ENCODE results near the gene TTBK2.

The TTBK2 gene

GRCh38 chr15:42737529-42738328, 182.8 kb downstream of the TTBK2 start:
- peak overlapping the region; percentile 63 for H3K4me3 ChIP-seq (ENCODE audit: low read length)
- TF ChIP-seq CTCF (conservative IDR thresholded peaks at IDR 0.05; ENCODE audit: low read length) = no peak; the same call in 1 of the 2 replicates
- no peak for DNase-seq (ENCODE audit: low read depth)

GRCh38 chr15:42736793-42737528, 183.6 kb downstream of the TTBK2 start, which contains the start of gene CDAN1:
Gene CDAN1 (minus strand): TSS chr15:42737128. CDS start chr15:42737102, 26 bp downstream.
- TF ChIP-seq CTCF (conservative IDR thresholded peaks at IDR 0.05; ENCODE audit: low read length) = no peak
- peak within 1 kb of the TSS; percentile 87 for H3K4me3 ChIP-seq (ENCODE audit: low read length)
- DNase-seq (ENCODE audit: low read depth) = peak; percentile 78

- H3K4me3 ChIP-seq (ENCODE audit: low read length) = peak overlapping the region; percentile 87
- TF ChIP-seq CTCF (conservative IDR thresholded peaks at IDR 0.05; ENCODE audit: low read length) = no peak
- DNase-seq (ENCODE audit: low read depth) = no peak
Observed at GRCh38 chr15:42736178-42736792, 184.3 kb downstream of the TTBK2 start.

- H3K4me3 ChIP-seq (ENCODE audit: low read length) = peak overlapping the region; percentile 87
- no peak for TF ChIP-seq CTCF (conservative IDR thresholded peaks at IDR 0.05; ENCODE audit: low read length)
Observed at GRCh38 chr15:42735382-42736165, 185.0 kb downstream of the TTBK2 start.

GRCh38 chr15:42734076-42734672, 186.4 kb downstream of the TTBK2 start:
- no peak for TF ChIP-seq CTCF (conservative IDR thresholded peaks at IDR 0.05; ENCODE audit: low read length)
- no peak for DNase-seq (ENCODE audit: low read depth)
- H3K4me3 ChIP-seq (ENCODE audit: low read length) = no peak overlapping the region

More at GRCh38 chr15:42735382-42736165, 185.0 kb downstream of the TTBK2 start:
- DNase-seq (ENCODE audit: low read depth) = no peak

- no peak for TF ChIP-seq CTCF (conservative IDR thresholded peaks at IDR 0.05; ENCODE audit: low read length)
- H3K4me3 ChIP-seq (ENCODE audit: low read length) = no peak overlapping the region
- no peak for DNase-seq (ENCODE audit: low read depth)
Observed at GRCh38 chr15:42733027-42733426, 187.6 kb downstream of the TTBK2 start.

Measured in AG10803 (cell line).